Activated T-cell treated with anti-CD3 and anti-CD28 coated beads for 1 hour (primary cell): ENCODE results near the gene NEK11.

ENCODE experiments used
- DNase-seq: peaks from one replicate; pipeline ENCODE4 v3.0.0-alpha.2; 2020; ENCODE audit warnings: low read depth

The NEK11 gene

GRCh38 chr3:131026321-131027151, at the start of gene NEK11, which contains the start of gene ASTE1:
NEK11 (plus strand) TSS chr3:131026877; CDS start chr3:131029709, 2,832 bp downstream.
ASTE1 (minus strand) TSS chr3:131026825; CDS start chr3:131025306, 1,519 bp downstream.
- peak; percentile 85 for DNase-seq

- no peak for DNase-seq
Measured at GRCh38 chr3:130979117-130979516, 47.6 kb upstream of the NEK11 start.

GRCh38 chr3:130981469-130981868, 45.2 kb upstream of the NEK11 start:
- DNase-seq, result no peak

- DNase-seq, result no peak
Measured at GRCh38 chr3:130990282-130990681, 36.4 kb upstream of the NEK11 start.

- no peak for DNase-seq
Measured at GRCh38 chr3:130991126-130991525, 35.6 kb upstream of the NEK11 start.

- no peak for DNase-seq
Measured at GRCh38 chr3:130992344-130992743, 34.3 kb upstream of the NEK11 start.

GRCh38 chr3:130997289-130997688, 29.4 kb upstream of the NEK11 start:
- DNase-seq, result no peak

- DNase-seq, result no peak
Measured at GRCh38 chr3:131001071-131001470, 25.6 kb upstream of the NEK11 start.

- DNase-seq, result no peak
Measured at GRCh38 chr3:131004603-131005002, 22.1 kb upstream of the NEK11 start.

- no peak for DNase-seq
Measured at GRCh38 chr3:131007256-131007655, 19.4 kb upstream of the NEK11 start.

GRCh38 chr3:131007782-131008181, 18.9 kb upstream of the NEK11 start:
- DNase-seq, result no peak

GRCh38 chr3:131008326-131008725, 18.4 kb upstream of the NEK11 start:
- DNase-seq, result no peak

GRCh38 chr3:131009698-131010097, 17.0 kb upstream of the NEK11 start:
- no peak for DNase-seq

GRCh38 chr3:131018970-131019369, 7.7 kb upstream of the NEK11 start:
- no peak for DNase-seq

GRCh38 chr3:131020122-131020693, 6.5 kb upstream of the NEK11 start:
- no peak for DNase-seq

GRCh38 chr3:131025539-131025938, 1.1 kb upstream of the NEK11 start:
- DNase-seq, result no peak

GRCh38 chr3:131028844-131029243, 2.2 kb downstream of the NEK11 start:
- DNase-seq, result no peak

- no peak for DNase-seq
Measured at GRCh38 chr3:131031660-131032059, 5.0 kb downstream of the NEK11 start.

- no peak for DNase-seq
Measured at GRCh38 chr3:131033480-131034080, 6.9 kb downstream of the NEK11 start.

GRCh38 chr3:131036200-131036816, 9.6 kb downstream of the NEK11 start:
- DNase-seq, result no peak

- no peak for DNase-seq
Measured at GRCh38 chr3:131036986-131037385, 10.3 kb downstream of the NEK11 start.

- DNase-seq, result no peak
Measured at GRCh38 chr3:131038326-131038725, 11.6 kb downstream of the NEK11 start.
